Neural cell (in vitro differentiated cells): ENCODE measurements around the gene BMAL1.

Source experiments
- EP300 ChIP-seq: fragments of 450-650 bp; conservative IDR thresholded peaks from 2 replicates; pipeline ENCODE4 v1.6.1; 2014; ENCODE audit warnings: antibody characterized with exemption, mild to moderate bottlenecking, moderate library complexity; ENCODE audit not compliant: poor library complexity, severe bottlenecking
- EZH2 ChIP-seq: fragments of 200-600, 300-800 bp; shearing (Covaris generic), sonication (generic); IDR thresholded peaks from 2 replicates; pipeline ENCODE4 v1.6.1; 2014; ENCODE audit warnings: antibody characterized with exemption, low read length, borderline replicate concordance, mild to moderate bottlenecking; ENCODE audit not compliant: insufficient read depth, poor library complexity, severe bottlenecking
- MXI1 ChIP-seq: fragments of 450-650 bp; conservative IDR thresholded peaks from 2 replicates; pipeline ENCODE4 v1.6.1; 2014; ENCODE audit warnings: antibody characterized with exemption, mild to moderate bottlenecking; ENCODE audit not compliant: poor library complexity, severe bottlenecking
- POLR2AphosphoS5 ChIP-seq: IDR thresholded peaks from 2 replicates; pipeline ENCODE4 v1.6.1; 2012
- RAD21 ChIP-seq: fragments of 450-650 bp; conservative IDR thresholded peaks from 2 replicates; pipeline ENCODE4 v1.6.1; 2014; ENCODE audit warnings: antibody characterized with exemption, mild to moderate bottlenecking, moderate library complexity
- SMC3 ChIP-seq: fragments of 450-650 bp; conservative IDR thresholded peaks from 2 replicates; pipeline ENCODE4 v1.6.1; 2014; ENCODE audit warnings: antibody characterized with exemption, mild to moderate bottlenecking, moderate library complexity; ENCODE audit not compliant: poor library complexity
- TAF1 ChIP-seq: IDR thresholded peaks from 2 replicates; pipeline ENCODE4 v1.6.1; 2012; ENCODE audit warnings: low read depth
- TF ChIP-seq, protein P1 (sequence below): fragments of 450-650 bp; IDR thresholded peaks from 2 replicates; pipeline ENCODE4 v1.5.1; 2014; ENCODE audit warnings: antibody characterized with exemption, mild to moderate bottlenecking, moderate library complexity; ENCODE audit not compliant: poor library complexity, severe bottlenecking
- TF ChIP-seq, protein P2 (sequence below): IDR thresholded peaks from 2 replicates; pipeline ENCODE4 v1.6.1; 2012; ENCODE audit warnings: borderline replicate concordance

DNA sequence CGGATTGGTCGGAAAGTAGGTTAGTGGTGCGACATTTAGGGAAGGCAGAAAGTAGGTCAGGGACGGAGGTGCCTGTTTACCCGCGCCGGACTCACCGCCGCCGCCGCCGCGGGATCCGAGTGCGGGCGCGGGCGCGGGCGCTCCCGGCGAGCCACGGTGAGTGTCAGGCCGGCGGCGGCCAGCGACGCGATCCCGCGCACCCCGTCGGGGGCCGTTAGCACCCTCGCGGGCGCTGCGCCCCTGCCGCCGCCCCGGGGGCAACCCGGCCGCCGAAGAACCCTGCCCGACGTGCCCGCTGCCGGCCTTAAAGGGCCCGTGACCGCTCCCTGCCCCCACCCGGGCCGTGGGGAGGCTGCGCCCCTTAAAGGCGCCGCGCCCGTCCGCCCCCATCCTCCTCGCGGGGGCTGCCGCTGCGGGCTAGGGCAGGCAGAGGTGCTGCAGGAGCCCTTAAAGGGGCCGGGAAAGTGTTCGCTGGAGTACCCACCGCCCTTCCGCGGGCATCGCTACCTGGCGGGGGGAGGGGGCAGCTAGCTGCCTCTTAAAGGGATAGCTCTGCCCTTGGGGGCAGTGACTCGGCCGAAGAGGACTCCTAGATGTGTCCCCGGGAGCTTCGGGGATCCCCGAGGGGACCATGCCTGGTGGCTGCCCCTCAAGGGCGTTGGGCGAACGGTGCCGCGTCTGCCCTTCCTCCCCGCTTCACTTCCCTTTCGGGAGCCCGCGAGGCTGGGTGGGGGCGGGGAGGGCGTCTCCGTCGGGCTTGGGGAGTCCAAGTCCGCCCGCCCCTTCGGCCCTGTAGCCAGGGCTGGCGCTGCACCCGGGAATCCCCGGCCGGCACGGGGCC is at the start of gene BMAL1:
- TF ChIP-seq POLR2AphosphoS5 (no peak), SMC3 (peak; percentile 22), RAD21 (no peak), TAF1 (no peak), MXI1 (peak; percentile 14), EP300 (peak; percentile 17), EZH2 (no peak)
- TF ChIP-seq, protein P1, sequence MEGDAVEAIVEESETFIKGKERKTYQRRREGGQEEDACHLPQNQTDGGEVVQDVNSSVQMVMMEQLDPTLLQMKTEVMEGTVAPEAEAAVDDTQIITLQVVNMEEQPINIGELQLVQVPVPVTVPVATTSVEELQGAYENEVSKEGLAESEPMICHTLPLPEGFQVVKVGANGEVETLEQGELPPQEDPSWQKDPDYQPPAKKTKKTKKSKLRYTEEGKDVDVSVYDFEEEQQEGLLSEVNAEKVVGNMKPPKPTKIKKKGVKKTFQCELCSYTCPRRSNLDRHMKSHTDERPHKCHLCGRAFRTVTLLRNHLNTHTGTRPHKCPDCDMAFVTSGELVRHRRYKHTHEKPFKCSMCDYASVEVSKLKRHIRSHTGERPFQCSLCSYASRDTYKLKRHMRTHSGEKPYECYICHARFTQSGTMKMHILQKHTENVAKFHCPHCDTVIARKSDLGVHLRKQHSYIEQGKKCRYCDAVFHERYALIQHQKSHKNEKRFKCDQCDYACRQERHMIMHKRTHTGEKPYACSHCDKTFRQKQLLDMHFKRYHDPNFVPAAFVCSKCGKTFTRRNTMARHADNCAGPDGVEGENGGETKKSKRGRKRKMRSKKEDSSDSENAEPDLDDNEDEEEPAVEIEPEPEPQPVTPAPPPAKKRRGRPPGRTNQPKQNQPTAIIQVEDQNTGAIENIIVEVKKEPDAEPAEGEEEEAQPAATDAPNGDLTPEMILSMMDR, result no peak
- TF ChIP-seq, protein P2, sequence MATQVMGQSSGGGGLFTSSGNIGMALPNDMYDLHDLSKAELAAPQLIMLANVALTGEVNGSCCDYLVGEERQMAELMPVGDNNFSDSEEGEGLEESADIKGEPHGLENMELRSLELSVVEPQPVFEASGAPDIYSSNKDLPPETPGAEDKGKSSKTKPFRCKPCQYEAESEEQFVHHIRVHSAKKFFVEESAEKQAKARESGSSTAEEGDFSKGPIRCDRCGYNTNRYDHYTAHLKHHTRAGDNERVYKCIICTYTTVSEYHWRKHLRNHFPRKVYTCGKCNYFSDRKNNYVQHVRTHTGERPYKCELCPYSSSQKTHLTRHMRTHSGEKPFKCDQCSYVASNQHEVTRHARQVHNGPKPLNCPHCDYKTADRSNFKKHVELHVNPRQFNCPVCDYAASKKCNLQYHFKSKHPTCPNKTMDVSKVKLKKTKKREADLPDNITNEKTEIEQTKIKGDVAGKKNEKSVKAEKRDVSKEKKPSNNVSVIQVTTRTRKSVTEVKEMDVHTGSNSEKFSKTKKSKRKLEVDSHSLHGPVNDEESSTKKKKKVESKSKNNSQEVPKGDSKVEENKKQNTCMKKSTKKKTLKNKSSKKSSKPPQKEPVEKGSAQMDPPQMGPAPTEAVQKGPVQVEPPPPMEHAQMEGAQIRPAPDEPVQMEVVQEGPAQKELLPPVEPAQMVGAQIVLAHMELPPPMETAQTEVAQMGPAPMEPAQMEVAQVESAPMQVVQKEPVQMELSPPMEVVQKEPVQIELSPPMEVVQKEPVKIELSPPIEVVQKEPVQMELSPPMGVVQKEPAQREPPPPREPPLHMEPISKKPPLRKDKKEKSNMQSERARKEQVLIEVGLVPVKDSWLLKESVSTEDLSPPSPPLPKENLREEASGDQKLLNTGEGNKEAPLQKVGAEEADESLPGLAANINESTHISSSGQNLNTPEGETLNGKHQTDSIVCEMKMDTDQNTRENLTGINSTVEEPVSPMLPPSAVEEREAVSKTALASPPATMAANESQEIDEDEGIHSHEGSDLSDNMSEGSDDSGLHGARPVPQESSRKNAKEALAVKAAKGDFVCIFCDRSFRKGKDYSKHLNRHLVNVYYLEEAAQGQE, result no peak
